MM.1S (cell line): ENCODE measurements around the gene BIRC6.

Experiments
- DNase-seq: peaks from one replicate; pipeline ENCODE4 v3.0.0-alpha.2; 2015
- H2AFZ ChIP-seq: fragments of 300-600 bp; sonication (generic); 2 replicates; pipeline ENCODE4 v1.6.0; 2016; ENCODE audit warnings: antibody characterized with exemption, low read length
- H3F3A ChIP-seq: fragments of 300-600 bp; sonication (generic); 2 replicates; pipeline ENCODE4 v1.6.1; 2016; ENCODE audit warnings: mild to moderate bottlenecking, antibody characterized with exemption, low read length, moderate library complexity, mixed read lengths; ENCODE audit not compliant: insufficient read depth
- H3K27ac ChIP-seq: fragments of 300-600 bp; sonication (generic); 2 replicates; pipeline ENCODE4 v1.5.1; 2016; ENCODE audit warnings: mild to moderate bottlenecking, low read length
- H3K27me3 ChIP-seq: fragments of 300-600 bp; sonication (generic); replicated peaks from 2 replicates; pipeline ENCODE4 v1.6.0; 2016; ENCODE audit warnings: low read length; ENCODE audit not compliant: insufficient read depth
- H3K36me3 ChIP-seq: fragments of 300-600 bp; sonication (generic); replicated peaks from 2 replicates; pipeline ENCODE4 v1.6.1; 2016; ENCODE audit warnings: mild to moderate bottlenecking, low read length, mixed read lengths; ENCODE audit not compliant: insufficient read depth
- H3K4me1 ChIP-seq: fragments of 300-600 bp; sonication (generic); 2 replicates; pipeline ENCODE4 v1.6.1; 2016; ENCODE audit warnings: low read length, mixed read lengths
- H3K4me2 ChIP-seq: fragments of 300-600 bp; sonication (generic); 2 replicates; pipeline ENCODE4 v1.6.0; 2016; ENCODE audit warnings: low read depth, low read length
- H3K4me3 ChIP-seq: fragments of 300-600 bp; sonication (generic); 2 replicates; pipeline ENCODE4 v1.5.1; 2016; ENCODE audit warnings: low read length, mixed read lengths
- H3K79me2 ChIP-seq: fragments of 300-600 bp; sonication (generic); 2 replicates; pipeline ENCODE4 v1.6.1; 2016; ENCODE audit warnings: mixed run types, low read length, mixed read lengths
- H3K9ac ChIP-seq: fragments of 300-600 bp; sonication (generic); 2 replicates; pipeline ENCODE4 v1.6.1; 2016; ENCODE audit warnings: low read length, mixed read lengths
- H3K9me2 ChIP-seq: fragments of 300-600 bp; sonication (generic); replicated peaks from 2 replicates; pipeline ENCODE4 v1.6.1; 2016; ENCODE audit warnings: mild to moderate bottlenecking, low read length, mixed read lengths; ENCODE audit not compliant: insufficient read depth
- H3K9me3 ChIP-seq: fragments of 300-600 bp; sonication (generic); replicated peaks from 2 replicates; pipeline ENCODE4 v1.6.1; 2016; ENCODE audit warnings: mild to moderate bottlenecking, low read length, mixed read lengths; ENCODE audit not compliant: insufficient read depth
- H4K20me1 ChIP-seq: fragments of 300-600 bp; sonication (generic); 2 replicates; pipeline ENCODE4 v1.6.1; 2016; ENCODE audit warnings: mild to moderate bottlenecking, low read length, moderate library complexity, mixed read lengths; ENCODE audit not compliant: insufficient read depth
- EZH2 ChIP-seq: fragments of 300-600 bp; sonication (generic); optimal IDR thresholded peaks from 2 replicates; pipeline ENCODE3; 2017; ENCODE audit warnings: low read depth, mild to moderate bottlenecking, antibody characterized with exemption, low read length, mixed read lengths
- EZH2phosphoT487 ChIP-seq: fragments of 300-600 bp; sonication (generic); IDR thresholded peaks from 2 replicates; pipeline ENCODE4 v1.6.1; 2018; ENCODE audit warnings: antibody characterized with exemption, low read length
- TF ChIP-seq, protein P1 (sequence below): fragments of 300-600 bp; sonication (generic); IDR thresholded peaks from 2 replicates; pipeline ENCODE4 v1.5.1; 2016; ENCODE audit warnings: antibody characterized with exemption, low read length, mixed read lengths

The BIRC6 gene

DNA sequence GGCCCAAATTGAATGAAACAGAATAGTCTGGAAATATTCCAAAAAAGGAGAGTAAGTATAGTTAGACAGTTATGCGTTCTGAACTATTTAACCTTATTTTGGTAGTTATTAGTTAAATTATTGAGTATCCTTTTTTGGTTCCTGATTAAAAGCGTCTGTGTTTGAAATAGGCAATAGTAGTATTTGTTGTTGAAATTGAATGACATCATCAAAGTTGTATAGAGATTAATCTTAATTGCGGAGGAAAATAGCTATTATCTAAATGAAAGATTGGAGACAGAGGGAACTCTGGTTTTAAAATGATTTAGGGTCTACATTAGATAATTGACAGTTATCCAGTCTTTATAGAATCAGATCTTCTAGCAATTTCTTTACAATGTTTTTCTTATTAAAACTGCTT is 115.8 kb downstream of the BIRC6 start:
- no peak overlapping the region for H3K9ac ChIP-seq
- peaks cover 3% of the 10 kb centered on the region; the same call in 1 of the 2 replicates for H3K79me2 ChIP-seq
- no peaks in the 10 kb centered on the region for H3K9me3 ChIP-seq
- H3K4me2 ChIP-seq: no peak overlapping the region
- H3K9me2 ChIP-seq: no peaks in the 10 kb centered on the region
- H3K4me1 ChIP-seq: no peaks in the 10 kb centered on the region
- no peak for DNase-seq
- H3K36me3 ChIP-seq: peaks cover 6% of the 10 kb centered on the region; the same call in 1 of the 2 replicates
- no peaks in the 10 kb centered on the region for H3K27me3 ChIP-seq
- H4K20me1 ChIP-seq: no peaks in the 10 kb centered on the region
- TF ChIP-seq, protein P1, sequence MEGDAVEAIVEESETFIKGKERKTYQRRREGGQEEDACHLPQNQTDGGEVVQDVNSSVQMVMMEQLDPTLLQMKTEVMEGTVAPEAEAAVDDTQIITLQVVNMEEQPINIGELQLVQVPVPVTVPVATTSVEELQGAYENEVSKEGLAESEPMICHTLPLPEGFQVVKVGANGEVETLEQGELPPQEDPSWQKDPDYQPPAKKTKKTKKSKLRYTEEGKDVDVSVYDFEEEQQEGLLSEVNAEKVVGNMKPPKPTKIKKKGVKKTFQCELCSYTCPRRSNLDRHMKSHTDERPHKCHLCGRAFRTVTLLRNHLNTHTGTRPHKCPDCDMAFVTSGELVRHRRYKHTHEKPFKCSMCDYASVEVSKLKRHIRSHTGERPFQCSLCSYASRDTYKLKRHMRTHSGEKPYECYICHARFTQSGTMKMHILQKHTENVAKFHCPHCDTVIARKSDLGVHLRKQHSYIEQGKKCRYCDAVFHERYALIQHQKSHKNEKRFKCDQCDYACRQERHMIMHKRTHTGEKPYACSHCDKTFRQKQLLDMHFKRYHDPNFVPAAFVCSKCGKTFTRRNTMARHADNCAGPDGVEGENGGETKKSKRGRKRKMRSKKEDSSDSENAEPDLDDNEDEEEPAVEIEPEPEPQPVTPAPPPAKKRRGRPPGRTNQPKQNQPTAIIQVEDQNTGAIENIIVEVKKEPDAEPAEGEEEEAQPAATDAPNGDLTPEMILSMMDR: no peak
- TF ChIP-seq EZH2phosphoT487 (no peak), EZH2 (no peak)
- H3K27ac ChIP-seq: no peak overlapping the region
- H2AFZ ChIP-seq: no peak overlapping the region
- H3F3A ChIP-seq: no peaks in the 10 kb centered on the region
- H3K4me3 ChIP-seq: no peak overlapping the region

DNA sequence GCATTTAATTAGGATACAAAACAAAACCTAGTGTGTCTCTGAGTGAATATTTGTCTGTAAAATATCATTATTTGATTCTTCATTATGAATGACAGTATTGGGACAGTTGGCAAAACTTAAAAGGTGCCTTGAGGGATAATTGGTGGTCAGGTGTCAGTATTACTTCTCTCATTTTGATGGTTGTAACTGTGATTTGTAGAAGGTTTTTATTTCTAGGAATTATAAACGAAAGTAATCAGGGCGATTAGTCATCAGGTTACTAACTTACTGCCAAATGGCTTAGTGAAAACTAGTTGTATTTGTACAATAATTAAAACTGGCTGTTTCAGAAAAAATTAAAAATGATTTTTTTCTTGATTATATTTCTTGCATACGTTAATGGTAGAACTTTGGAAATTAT is 117.6 kb downstream of the BIRC6 start:
- Histone ChIP-seq H3K27me3 (no peaks in the 10 kb centered on the region), H3K9ac (no peak overlapping the region), H4K20me1 (no peaks in the 10 kb centered on the region), H3K4me2 (no peak overlapping the region), H3K4me1 (no peaks in the 10 kb centered on the region), H3K4me3 (no peak overlapping the region), H3K27ac (no peak overlapping the region), H3K79me2 (peaks cover 3% of the 10 kb centered on the region; the same call in 1 of the 2 replicates), H3K36me3 (no peaks in the 10 kb centered on the region; the same call in 1 of the 2 replicates), H3F3A (no peaks in the 10 kb centered on the region), H3K9me2 (no peaks in the 10 kb centered on the region), H3K9me3 (no peaks in the 10 kb centered on the region), H2AFZ (no peak overlapping the region)
- DNase-seq: no peak
- no peak for TF ChIP-seq EZH2phosphoT487
- TF ChIP-seq EZH2: no peak
- TF ChIP-seq, protein P1: no peak

DNA sequence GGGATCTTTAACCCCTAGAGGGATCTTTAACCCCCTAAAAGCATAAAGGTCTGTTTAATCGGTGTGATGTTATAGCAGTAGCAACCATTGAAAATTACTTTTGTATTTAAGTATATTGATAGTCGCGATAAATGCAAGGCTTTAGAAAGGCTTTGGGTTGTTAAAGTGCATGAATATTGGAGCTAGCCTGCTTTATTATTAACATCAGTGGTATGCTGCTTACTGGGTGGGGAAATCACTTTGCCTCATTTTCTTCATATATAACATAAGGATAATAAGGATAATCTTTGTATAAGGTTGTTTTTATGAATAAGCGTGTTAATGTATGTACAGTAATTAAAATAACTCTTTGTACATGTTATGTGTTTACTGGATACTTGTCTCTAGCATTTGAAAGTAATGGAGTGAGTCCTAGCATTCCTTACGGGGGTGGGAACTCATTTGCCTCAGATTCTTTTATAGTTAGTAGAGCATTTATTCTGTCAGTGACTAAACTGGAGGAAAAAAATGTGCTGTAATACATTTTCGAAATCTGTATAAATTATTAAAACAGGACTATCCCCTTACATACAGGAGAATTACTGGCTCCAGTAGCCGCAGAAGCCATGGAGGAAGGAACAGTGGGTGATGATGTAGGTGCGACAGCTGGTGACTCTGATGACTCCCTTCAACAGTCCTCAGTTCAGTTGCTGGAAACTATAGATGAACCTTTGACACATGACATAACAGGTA is 122.2 kb downstream of the BIRC6 start:
- H3K36me3 ChIP-seq: peaks cover 6% of the 10 kb centered on the region; the same call in 1 of the 2 replicates
- no peak for DNase-seq
- H3K9me3 ChIP-seq: no peaks in the 10 kb centered on the region
- H3K4me1 ChIP-seq: no peaks in the 10 kb centered on the region
- no peaks in the 10 kb centered on the region for H3K27me3 ChIP-seq
- H3K27ac ChIP-seq: no peak overlapping the region
- H3K4me3 ChIP-seq: no peak overlapping the region
- no peak overlapping the region for H2AFZ ChIP-seq
- H3K4me2 ChIP-seq: no peak overlapping the region
- H3K9me2 ChIP-seq: no peaks in the 10 kb centered on the region
- H3F3A ChIP-seq: no peaks in the 10 kb centered on the region
- H4K20me1 ChIP-seq: no peaks in the 10 kb centered on the region
- TF ChIP-seq EZH2 (no peak), EZH2phosphoT487 (no peak)
- TF ChIP-seq, protein P1: no peak
- no peak overlapping the region for H3K9ac ChIP-seq
- H3K79me2 ChIP-seq: peaks cover 3% of the 10 kb centered on the region; the same call in 1 of the 2 replicates
